ENCODE results near the gene TM9SF4. TPM values are rescaled to one million over a fixed set of nuclear protein-coding genes. Genes with fewer than 3 reads are reported as not detected.

TM9SF4 gene
- total RNA-seq, 2 donors from 2014 or later: 76.7 to 79.9 TPM

Other genes starting within 250 kb of the TM9SF4 start
- under 1 TPM; 0.59 to 0.74 TPM for gene DUSP15, start 239.2 kb upstream of the TM9SF4 start, total RNA-seq
- gene TTLL9, start 239.1 kb upstream of the TM9SF4 start, total RNA-seq: not detected
- 10 to 100 TPM in 1 of 2 donors, 1 to 10 TPM in 1; 9.9 to 14.6 TPM for gene PDRG1, start 157.7 kb upstream of the TM9SF4 start, total RNA-seq
- under 1 TPM; 0.07 to 0.16 TPM for gene XKR7, start 141.6 kb upstream of the TM9SF4 start, total RNA-seq
- 1 to 10 TPM; 1.1 to 1.2 TPM for gene CCM2L, start 99.3 kb upstream of the TM9SF4 start, total RNA-seq
- gene HCK, start 57.5 kb upstream of the TM9SF4 start, total RNA-seq: 1 to 10 TPM; 3.7 to 6.6 TPM
- 10 to 100 TPM; 17.7 to 18.6 TPM for gene PLAGL2, start 98.0 kb downstream of the TM9SF4 start, total RNA-seq
- 10 to 100 TPM; 26.9 to 36.3 TPM for gene POFUT1, start 98.2 kb downstream of the TM9SF4 start, total RNA-seq
- 10 to 100 TPM; 41.7 to 49.2 TPM for gene KIF3B, start 167.9 kb downstream of the TM9SF4 start, total RNA-seq
- gene ASXL1, start 248.6 kb downstream of the TM9SF4 start, total RNA-seq: 10 to 100 TPM; 38.8 to 40.4 TPM

Measured in colonic mucosa (tissue), 2 donors.